Ovary (tissue), 3 donors: ENCODE measurements around the gene SNX27.

ENCODE experiments used
- CTCF ChIP-seq, 3 donors: fragments of 450-650 bp in 2 of 3; fragments of 200-600 bp in 1 of 3; IDR thresholded peaks; one replicate each; pipeline versions ENCODE4 v1.5.1 to v1.8.0; 2016 to 2022; ENCODE audit warnings: antibody characterized with exemption in 3 of 3, mild to moderate bottlenecking in 1 of 3
- EP300 ChIP-seq: sonication (generic); formaldehyde crosslinking; IDR thresholded peaks from one replicate; pipeline ENCODE4 v1.6.1; 2017; ENCODE audit warnings: antibody characterized with exemption
- POLR2A ChIP-seq: fragments of 450-650 bp; IDR thresholded peaks from one replicate; pipeline ENCODE4 v1.6.1; 2017; ENCODE audit warnings: antibody characterized with exemption, mild to moderate bottlenecking, moderate library complexity
- donor health status: DM: no; HTN: no; CAD: no.

DNA sequence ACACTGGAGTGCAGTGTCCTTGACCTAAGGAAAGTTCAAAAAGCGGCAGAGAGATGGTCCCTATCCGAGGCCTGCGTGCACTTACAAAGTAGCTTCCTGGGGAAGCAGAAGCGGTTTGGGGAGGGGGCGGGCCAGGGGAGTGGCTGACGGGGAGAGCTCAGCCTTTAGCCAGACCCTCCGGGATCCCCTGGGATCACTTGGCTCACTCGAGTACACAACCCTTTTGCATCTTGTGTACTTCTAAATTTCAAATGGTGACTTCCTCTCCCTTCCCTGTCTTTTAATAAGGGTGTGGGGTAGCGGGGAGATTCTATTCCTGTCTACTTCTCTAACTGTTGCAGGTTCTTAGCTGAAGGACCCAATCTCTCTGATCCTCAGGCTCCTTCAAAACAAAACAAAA lies 18.1 kb upstream of the SNX27 start:
- TF ChIP-seq POLR2A (no peak), CTCF (IDR thresholded peaks at IDR 0.05) (no peak), EP300 (no peak)
